MM.1S (cell line): ENCODE data around the gene ALPG.

Experiments
- DNase-seq: peaks from one replicate; pipeline ENCODE4 v3.0.0-alpha.2; 2015
- H2AFZ ChIP-seq: fragments of 300-600 bp; sonication (generic); 2 replicates; pipeline ENCODE4 v1.6.0; 2016; ENCODE audit warnings: antibody characterized with exemption, low read length
- H3F3A ChIP-seq: fragments of 300-600 bp; sonication (generic); 2 replicates; pipeline ENCODE4 v1.6.1; 2016; ENCODE audit warnings: mild to moderate bottlenecking, antibody characterized with exemption, low read length, moderate library complexity, mixed read lengths; ENCODE audit not compliant: insufficient read depth
- H3K27ac ChIP-seq: fragments of 300-600 bp; sonication (generic); 2 replicates; pipeline ENCODE4 v1.5.1; 2016; ENCODE audit warnings: mild to moderate bottlenecking, low read length
- H3K27me3 ChIP-seq: fragments of 300-600 bp; sonication (generic); replicated peaks from 2 replicates; pipeline ENCODE4 v1.6.0; 2016; ENCODE audit warnings: low read length; ENCODE audit not compliant: insufficient read depth
- H3K36me3 ChIP-seq: fragments of 300-600 bp; sonication (generic); replicated peaks from 2 replicates; pipeline ENCODE4 v1.6.1; 2016; ENCODE audit warnings: mild to moderate bottlenecking, low read length, mixed read lengths; ENCODE audit not compliant: insufficient read depth
- H3K4me1 ChIP-seq: fragments of 300-600 bp; sonication (generic); 2 replicates; pipeline ENCODE4 v1.6.1; 2016; ENCODE audit warnings: low read length, mixed read lengths
- H3K4me2 ChIP-seq: fragments of 300-600 bp; sonication (generic); 2 replicates; pipeline ENCODE4 v1.6.0; 2016; ENCODE audit warnings: low read depth, low read length
- H3K4me3 ChIP-seq: fragments of 300-600 bp; sonication (generic); 2 replicates; pipeline ENCODE4 v1.5.1; 2016; ENCODE audit warnings: low read length, mixed read lengths
- H3K79me2 ChIP-seq: fragments of 300-600 bp; sonication (generic); 2 replicates; pipeline ENCODE4 v1.6.1; 2016; ENCODE audit warnings: mixed run types, low read length, mixed read lengths
- H3K9ac ChIP-seq: fragments of 300-600 bp; sonication (generic); 2 replicates; pipeline ENCODE4 v1.6.1; 2016; ENCODE audit warnings: low read length, mixed read lengths
- H3K9me2 ChIP-seq: fragments of 300-600 bp; sonication (generic); replicated peaks from 2 replicates; pipeline ENCODE4 v1.6.1; 2016; ENCODE audit warnings: mild to moderate bottlenecking, low read length, mixed read lengths; ENCODE audit not compliant: insufficient read depth
- H3K9me3 ChIP-seq: fragments of 300-600 bp; sonication (generic); replicated peaks from 2 replicates; pipeline ENCODE4 v1.6.1; 2016; ENCODE audit warnings: mild to moderate bottlenecking, low read length, mixed read lengths; ENCODE audit not compliant: insufficient read depth
- H4K20me1 ChIP-seq: fragments of 300-600 bp; sonication (generic); 2 replicates; pipeline ENCODE4 v1.6.1; 2016; ENCODE audit warnings: mild to moderate bottlenecking, low read length, moderate library complexity, mixed read lengths; ENCODE audit not compliant: insufficient read depth
- CTCF ChIP-seq: fragments of 300-600 bp; sonication (generic); IDR thresholded peaks from 2 replicates; pipeline ENCODE4 v1.5.1; 2016; ENCODE audit warnings: antibody characterized with exemption, low read length, mixed read lengths
- EZH2 ChIP-seq: fragments of 300-600 bp; sonication (generic); optimal IDR thresholded peaks from 2 replicates; pipeline ENCODE3; 2017; ENCODE audit warnings: low read depth, mild to moderate bottlenecking, antibody characterized with exemption, low read length, mixed read lengths
- EZH2phosphoT487 ChIP-seq: fragments of 300-600 bp; sonication (generic); IDR thresholded peaks from 2 replicates; pipeline ENCODE4 v1.6.1; 2018; ENCODE audit warnings: antibody characterized with exemption, low read length

ALPG gene

GRCh38 chr2:232387451-232388171 lies 19.0 kb upstream of the ALPG start:
- no peak overlapping the region for H3K9ac ChIP-seq
- H3K36me3 ChIP-seq: no peaks in the 10 kb centered on the region
- H3F3A ChIP-seq: no peaks in the 10 kb centered on the region
- no peaks in the 10 kb centered on the region for H3K4me1 ChIP-seq
- no peaks in the 10 kb centered on the region for H3K9me3 ChIP-seq
- H2AFZ ChIP-seq: no peak overlapping the region
- DNase-seq: no peak
- no peak for TF ChIP-seq EZH2phosphoT487
- no peak for TF ChIP-seq EZH2
- TF ChIP-seq CTCF: no peak
- H3K4me2 ChIP-seq: no peak overlapping the region
- H3K27me3 ChIP-seq: peaks cover 17% of the 10 kb centered on the region
- H4K20me1 ChIP-seq: no peaks in the 10 kb centered on the region
- H3K79me2 ChIP-seq: no peaks in the 10 kb centered on the region
- H3K27ac ChIP-seq: no peak overlapping the region
- no peak overlapping the region for H3K4me3 ChIP-seq
- no peaks in the 10 kb centered on the region for H3K9me2 ChIP-seq

GRCh38 chr2:232388324-232388891 lies 18.2 kb upstream of the ALPG start:
- Histone ChIP-seq H3F3A (no peaks in the 10 kb centered on the region), H3K27me3 (peaks cover 17% of the 10 kb centered on the region), H3K9me2 (no peaks in the 10 kb centered on the region), H3K4me2 (no peak overlapping the region), H3K27ac (no peak overlapping the region), H3K79me2 (no peaks in the 10 kb centered on the region), H3K4me1 (no peaks in the 10 kb centered on the region), H2AFZ (no peak overlapping the region), H3K36me3 (no peaks in the 10 kb centered on the region), H3K4me3 (no peak overlapping the region), H3K9ac (no peak overlapping the region), H3K9me3 (no peaks in the 10 kb centered on the region), H4K20me1 (no peaks in the 10 kb centered on the region)
- DNase-seq: no peak
- TF ChIP-seq CTCF (no peak), EZH2phosphoT487 (no peak), EZH2 (no peak)

GRCh38 chr2:232389327-232389726 lies 17.3 kb upstream of the ALPG start:
- peaks cover 17% of the 10 kb centered on the region for H3K27me3 ChIP-seq
- H2AFZ ChIP-seq: no peak overlapping the region
- no peaks in the 10 kb centered on the region for H3K79me2 ChIP-seq
- H3K4me1 ChIP-seq: no peaks in the 10 kb centered on the region
- no peaks in the 10 kb centered on the region for H3K9me3 ChIP-seq
- no peaks in the 10 kb centered on the region for H3K9me2 ChIP-seq
- no peak for TF ChIP-seq EZH2
- no peak for TF ChIP-seq EZH2phosphoT487
- TF ChIP-seq CTCF: no peak
- H3K4me3 ChIP-seq: no peak overlapping the region
- DNase-seq: no peak
- no peaks in the 10 kb centered on the region for H4K20me1 ChIP-seq
- H3K27ac ChIP-seq: no peak overlapping the region
- no peak overlapping the region for H3K9ac ChIP-seq
- H3F3A ChIP-seq: no peaks in the 10 kb centered on the region
- no peaks in the 10 kb centered on the region for H3K36me3 ChIP-seq
- no peak overlapping the region for H3K4me2 ChIP-seq
